KMS-11 (cell line): ENCODE data around the gene ANTKMT.

Source experiments
- H2AFZ ChIP-seq: fragments of 200-600 bp; sonication (generic); 2 replicates; pipeline ENCODE4 v1.6.1; 2016; ENCODE audit warnings: antibody characterized with exemption, mixed run types, low read depth
- H3K27ac ChIP-seq: fragments of 200-600 bp; sonication (generic); 2 replicates; pipeline ENCODE4 v1.6.1; 2016; ENCODE audit warnings: mild to moderate bottlenecking, mixed run types
- H3K27me3 ChIP-seq: fragments of 200-600 bp; sonication (generic); 2 replicates; pipeline ENCODE4 v1.6.1; 2017; ENCODE audit warnings: mild to moderate bottlenecking, low read depth, mixed run types, moderate library complexity; ENCODE audit not compliant: insufficient read depth
- H3K36me3 ChIP-seq: fragments of 200-600 bp; sonication (generic); 2 replicates; pipeline ENCODE4 v1.6.1; 2017; ENCODE audit warnings: mild to moderate bottlenecking, mixed run types; ENCODE audit not compliant: insufficient read depth
- H3K4me1 ChIP-seq: fragments of 200-600 bp; sonication (generic); 2 replicates; pipeline ENCODE4 v1.6.1; 2016; ENCODE audit warnings: mild to moderate bottlenecking, low read depth, mixed run types; ENCODE audit not compliant: poor library complexity, severe bottlenecking
- H3K4me2 ChIP-seq: fragments of 200-600 bp; sonication (generic); 2 replicates; pipeline ENCODE4 v1.7.0; 2016; ENCODE audit warnings: mild to moderate bottlenecking, mixed run types
- H3K4me3 ChIP-seq: fragments of 200-600 bp; sonication (generic); IDR thresholded peaks from 2 replicates; pipeline ENCODE4 v1.6.1; 2017; ENCODE audit warnings: low read depth, low read length, mixed read lengths; ENCODE audit not compliant: insufficient read depth
- H3K79me2 ChIP-seq: fragments of 200-600 bp; sonication (generic); 2 replicates; pipeline ENCODE4 v1.6.1; 2016; ENCODE audit warnings: low read depth, mixed run types; ENCODE audit not compliant: insufficient read depth
- H3K9ac ChIP-seq: fragments of 200-600 bp; sonication (generic); 2 replicates; pipeline ENCODE4 v1.6.1; 2016; ENCODE audit warnings: mild to moderate bottlenecking, mixed run types
- H4K20me1 ChIP-seq: fragments of 200-600 bp; sonication (generic); 2 replicates; pipeline ENCODE4 v1.6.1; 2016; ENCODE audit warnings: mild to moderate bottlenecking, mixed run types; ENCODE audit not compliant: insufficient read depth
- TF ChIP-seq, protein P1 (sequence below): fragments of 200-600 bp; sonication (generic); conservative IDR thresholded peaks from 2 replicates; pipeline ENCODE4 v1.6.1; 2017; ENCODE audit warnings: low read depth, mild to moderate bottlenecking, antibody characterized with exemption, low read length, moderate library complexity, mixed read lengths

Gene ANTKMT

DNA sequence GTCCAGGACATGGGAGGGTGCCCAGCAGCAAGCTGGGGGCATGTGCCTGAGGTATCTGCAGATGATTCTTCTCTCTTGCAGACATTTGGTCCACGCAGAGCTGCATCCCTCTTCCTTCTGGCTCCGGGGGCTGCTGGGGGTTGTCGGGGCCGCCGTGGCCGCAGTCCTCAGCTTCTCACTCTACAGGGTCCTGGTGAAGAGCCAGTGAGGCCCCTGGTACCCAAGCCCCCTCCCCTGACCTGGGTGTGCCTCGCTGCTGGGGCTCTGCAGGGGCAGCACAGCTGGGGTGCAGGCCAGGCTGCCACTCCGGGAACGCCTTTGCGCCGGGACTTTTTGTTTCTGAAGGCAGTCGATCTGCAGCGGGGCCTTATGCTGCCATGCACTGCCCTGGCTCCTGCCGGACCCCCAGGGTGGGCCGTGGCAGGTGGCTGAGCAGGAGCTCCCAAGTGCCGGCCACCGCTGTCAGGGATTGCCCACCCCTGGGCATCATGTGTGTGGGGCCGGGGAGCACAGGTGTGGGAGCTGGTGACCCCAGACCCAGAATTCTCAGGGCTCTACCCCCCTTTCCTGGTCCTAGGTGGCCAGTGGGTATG, 47.5 kb upstream of the ANTKMT start:
- H3K27me3 ChIP-seq = no peaks in the 10 kb centered on the region
- no peaks in the 10 kb centered on the region for H4K20me1 ChIP-seq
- H3K36me3 ChIP-seq = peaks cover 3% of the 10 kb centered on the region; the same call in 1 of the 2 replicates
- H2AFZ ChIP-seq = no peak overlapping the region
- no peak overlapping the region for H3K27ac ChIP-seq
- TF ChIP-seq, protein P1, sequence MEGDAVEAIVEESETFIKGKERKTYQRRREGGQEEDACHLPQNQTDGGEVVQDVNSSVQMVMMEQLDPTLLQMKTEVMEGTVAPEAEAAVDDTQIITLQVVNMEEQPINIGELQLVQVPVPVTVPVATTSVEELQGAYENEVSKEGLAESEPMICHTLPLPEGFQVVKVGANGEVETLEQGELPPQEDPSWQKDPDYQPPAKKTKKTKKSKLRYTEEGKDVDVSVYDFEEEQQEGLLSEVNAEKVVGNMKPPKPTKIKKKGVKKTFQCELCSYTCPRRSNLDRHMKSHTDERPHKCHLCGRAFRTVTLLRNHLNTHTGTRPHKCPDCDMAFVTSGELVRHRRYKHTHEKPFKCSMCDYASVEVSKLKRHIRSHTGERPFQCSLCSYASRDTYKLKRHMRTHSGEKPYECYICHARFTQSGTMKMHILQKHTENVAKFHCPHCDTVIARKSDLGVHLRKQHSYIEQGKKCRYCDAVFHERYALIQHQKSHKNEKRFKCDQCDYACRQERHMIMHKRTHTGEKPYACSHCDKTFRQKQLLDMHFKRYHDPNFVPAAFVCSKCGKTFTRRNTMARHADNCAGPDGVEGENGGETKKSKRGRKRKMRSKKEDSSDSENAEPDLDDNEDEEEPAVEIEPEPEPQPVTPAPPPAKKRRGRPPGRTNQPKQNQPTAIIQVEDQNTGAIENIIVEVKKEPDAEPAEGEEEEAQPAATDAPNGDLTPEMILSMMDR = no peak
- H3K4me1 ChIP-seq = peaks cover 8% of the 10 kb centered on the region
- H3K9ac ChIP-seq = no peak overlapping the region
- peaks cover 13% of the 10 kb centered on the region for H3K79me2 ChIP-seq
- no peak overlapping the region for H3K4me2 ChIP-seq
- H3K4me3 ChIP-seq = no peak overlapping the region

GRCh38 chr16:674214-674881, 46.6 kb upstream of the ANTKMT start:
- Histone ChIP-seq H3K4me3 (no peak overlapping the region), H3K27ac (no peak overlapping the region)

GRCh38 chr16:674968-675883, 45.7 kb upstream of the ANTKMT start, which contains the start of gene RHBDL1:
Gene RHBDL1 (plus strand): TSS chr16:675671. CDS start chr16:675791, 120 bp downstream.
- Histone ChIP-seq H4K20me1 (no peaks in the 10 kb centered on the region), H3K79me2 (no peaks in the 10 kb centered on the region), H2AFZ (no peak within 1 kb of the TSS), H3K27ac (no peak within 1 kb of the TSS), H3K36me3 (peaks cover 3% of the 10 kb centered on the region; the same call in 1 of the 2 replicates), H3K4me1 (no peaks in the 10 kb centered on the region), H3K27me3 (no peaks in the 10 kb centered on the region), H3K4me3 (no peak within 1 kb of the TSS), H3K4me2 (no peak within 1 kb of the TSS), H3K9ac (no peak within 1 kb of the TSS)
- TF ChIP-seq, protein P1 = no peak

More at GRCh38 chr16:674214-674881, 46.6 kb upstream of the ANTKMT start:
- peaks cover 5% of the 10 kb centered on the region; the same call in 1 of the 2 replicates for H3K79me2 ChIP-seq
- TF ChIP-seq, protein P1 = no peak
- peaks cover 3% of the 10 kb centered on the region; the same call in 1 of the 2 replicates for H3K36me3 ChIP-seq
- H3K9ac ChIP-seq = no peak overlapping the region
- H3K27me3 ChIP-seq = no peaks in the 10 kb centered on the region
- no peak overlapping the region for H2AFZ ChIP-seq
- H4K20me1 ChIP-seq = no peaks in the 10 kb centered on the region
- H3K4me1 ChIP-seq = peaks cover under 1% of the 10 kb centered on the region
- no peak overlapping the region for H3K4me2 ChIP-seq

DNA sequence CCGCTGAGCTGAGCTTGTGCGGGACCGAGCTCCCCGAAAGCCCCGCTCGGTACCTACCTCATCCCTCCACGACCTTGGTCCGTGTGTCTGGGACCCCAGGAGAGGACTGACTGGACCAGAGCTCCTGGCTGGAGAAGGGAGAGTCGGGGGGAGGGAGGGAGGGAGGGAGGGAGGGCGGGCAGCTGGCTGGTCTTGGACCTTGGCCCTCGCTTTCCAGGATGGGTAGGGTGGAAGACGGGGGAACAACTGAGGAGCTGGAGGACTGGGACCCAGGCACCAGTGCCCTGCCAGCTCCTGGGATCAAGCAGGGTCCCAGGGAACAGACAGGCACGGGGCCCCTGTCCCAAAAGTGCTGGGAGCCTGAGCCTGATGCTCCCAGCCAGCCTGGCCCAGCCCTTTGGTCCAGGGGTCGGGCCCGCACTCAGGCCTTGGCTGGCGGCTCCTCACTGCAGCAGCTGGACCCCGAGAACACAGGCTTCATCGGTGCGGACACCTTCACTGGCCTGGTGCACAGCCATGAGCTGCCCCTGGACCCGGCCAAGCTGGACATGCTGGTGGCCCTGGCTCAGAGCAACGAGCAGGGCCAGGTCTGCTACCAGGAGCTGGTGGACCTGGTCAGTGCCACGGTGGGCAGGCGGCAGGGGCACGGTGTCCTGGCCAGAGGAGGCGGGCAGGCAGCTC, 44.9 kb upstream of the ANTKMT start:
- TF ChIP-seq, protein P1 = no peak
- no peak overlapping the region for H3K9ac ChIP-seq
- H3K27me3 ChIP-seq = no peaks in the 10 kb centered on the region
- H3K4me2 ChIP-seq = no peak overlapping the region
- no peaks in the 10 kb centered on the region for H4K20me1 ChIP-seq
- no peaks in the 10 kb centered on the region for H3K4me1 ChIP-seq
- H3K36me3 ChIP-seq = peaks cover 3% of the 10 kb centered on the region; the same call in 1 of the 2 replicates
- no peak overlapping the region for H2AFZ ChIP-seq
- H3K79me2 ChIP-seq = peaks cover 6% of the 10 kb centered on the region
- H3K4me3 ChIP-seq = no peak overlapping the region
- no peak overlapping the region for H3K27ac ChIP-seq
